Neural cell (in vitro differentiated cells): Measurements from ENCODE around the gene BZW1. TPM values are rescaled to one million over a fixed set of nuclear protein-coding genes. Genes with fewer than 3 reads are reported as not detected.

ENCODE experiments used
- H2AFZ ChIP-seq: fragments of 200-600, 300-800 bp; sonication (generic), shearing (Covaris generic); 2 replicates; pipeline ENCODE4 v1.6.0; 2014; ENCODE audit warnings: low read depth, mild to moderate bottlenecking, antibody characterized with exemption, low read length, moderate library complexity
- H3F3A ChIP-seq: fragments of 200-600 bp; shearing (Covaris generic); 2 replicates; pipeline ENCODE4 v1.6.1; 2016; ENCODE audit warnings: mild to moderate bottlenecking, moderate library complexity, mixed read lengths, antibody characterized with exemption, low read length; ENCODE audit not compliant: insufficient read depth, poor library complexity, severe bottlenecking
- H3K27ac ChIP-seq: fragments of 200-600, 300-800 bp; sonication (generic), shearing (Covaris generic); 2 replicates; pipeline ENCODE4 v1.5.1; 2014; ENCODE audit warnings: mild to moderate bottlenecking, low read length, moderate library complexity
- H3K27me3 ChIP-seq: fragments of 300-800, 200-600 bp; sonication (generic), shearing (Covaris generic); 2 replicates; pipeline ENCODE4 v1.6.0; 2014; ENCODE audit warnings: mild to moderate bottlenecking, low read depth, low read length, moderate library complexity; ENCODE audit not compliant: insufficient read depth
- H3K36me3 ChIP-seq: fragments of 300-800, 200-600 bp; sonication (generic), shearing (Covaris generic); 2 replicates; pipeline ENCODE4 v1.5.1; 2014; ENCODE audit warnings: mild to moderate bottlenecking, antibody characterized with exemption, low read length, moderate library complexity; ENCODE audit not compliant: insufficient read depth
- H3K4me2 ChIP-seq: fragments of 300-800, 200-600 bp; sonication (generic), shearing (Covaris generic); 2 replicates; pipeline ENCODE4 v1.6.0; 2014; ENCODE audit warnings: mild to moderate bottlenecking, low read length
- H3K4me3 ChIP-seq: fragments of 300-800, 200-600 bp; sonication (generic), shearing (Covaris generic); 2 replicates; pipeline ENCODE4 v1.5.1; 2014; ENCODE audit warnings: mild to moderate bottlenecking, low read length, moderate library complexity
- H3K79me2 ChIP-seq: fragments of 200-600 bp; shearing (Covaris generic); replicated peaks from 2 replicates; pipeline ENCODE4 v1.6.0; 2014; ENCODE audit warnings: mild to moderate bottlenecking, low read length, moderate library complexity; ENCODE audit not compliant: insufficient read depth
- H3K9ac ChIP-seq: fragments of 300-800, 200-600 bp; sonication (generic), shearing (Covaris generic); 2 replicates; pipeline ENCODE4 v1.6.1; 2016; ENCODE audit warnings: mild to moderate bottlenecking, low read length, mixed read lengths
- H3K9me2 ChIP-seq: fragments of 200-600 bp; shearing (Covaris generic); 2 replicates; pipeline ENCODE4 v1.6.1; 2016; ENCODE audit warnings: mild to moderate bottlenecking, low read length, mixed read lengths; ENCODE audit not compliant: insufficient read depth
- H3K9me3 ChIP-seq: fragments of 200-600, 300-800 bp; sonication (generic), shearing (Covaris generic); 2 replicates; pipeline ENCODE4 v1.6.1; 2016; ENCODE audit warnings: mild to moderate bottlenecking, mixed run types, low read length, moderate library complexity, mixed read lengths
- H4K20me1 ChIP-seq: fragments of 200-600 bp; shearing (Covaris generic); 2 replicates; pipeline ENCODE4 v1.6.1; 2016; ENCODE audit warnings: mild to moderate bottlenecking, mixed run types; ENCODE audit not compliant: insufficient read depth
- CTCF ChIP-seq: fragments of 450-650 bp; IDR thresholded peaks from 2 replicates; pipeline ENCODE4 v1.5.1; 2014; ENCODE audit warnings: antibody characterized with exemption, mild to moderate bottlenecking, moderate library complexity; ENCODE audit not compliant: poor library complexity, severe bottlenecking
- EP300 ChIP-seq: fragments of 450-650 bp; conservative IDR thresholded peaks from 2 replicates; pipeline ENCODE4 v1.6.1; 2014; ENCODE audit warnings: antibody characterized with exemption, mild to moderate bottlenecking, moderate library complexity; ENCODE audit not compliant: poor library complexity, severe bottlenecking
- EZH2 ChIP-seq: fragments of 200-600, 300-800 bp; shearing (Covaris generic), sonication (generic); IDR thresholded peaks from 2 replicates; pipeline ENCODE4 v1.6.1; 2014; ENCODE audit warnings: antibody characterized with exemption, low read length, borderline replicate concordance, mild to moderate bottlenecking; ENCODE audit not compliant: insufficient read depth, poor library complexity, severe bottlenecking
- MXI1 ChIP-seq: fragments of 450-650 bp; conservative IDR thresholded peaks from 2 replicates; pipeline ENCODE4 v1.6.1; 2014; ENCODE audit warnings: antibody characterized with exemption, mild to moderate bottlenecking; ENCODE audit not compliant: poor library complexity, severe bottlenecking
- POLR2AphosphoS5 ChIP-seq: IDR thresholded peaks from 2 replicates; pipeline ENCODE4 v1.6.1; 2012
- RAD21 ChIP-seq: fragments of 450-650 bp; conservative IDR thresholded peaks from 2 replicates; pipeline ENCODE4 v1.6.1; 2014; ENCODE audit warnings: antibody characterized with exemption, mild to moderate bottlenecking, moderate library complexity
- REST ChIP-seq: IDR thresholded peaks from 2 replicates; pipeline ENCODE4 v1.6.1; 2012; ENCODE audit warnings: borderline replicate concordance
- SMC3 ChIP-seq: fragments of 450-650 bp; conservative IDR thresholded peaks from 2 replicates; pipeline ENCODE4 v1.6.1; 2014; ENCODE audit warnings: antibody characterized with exemption, mild to moderate bottlenecking, moderate library complexity; ENCODE audit not compliant: poor library complexity
- TAF1 ChIP-seq: IDR thresholded peaks from 2 replicates; pipeline ENCODE4 v1.6.1; 2012; ENCODE audit warnings: low read depth
- polyA plus RNA-seq: library from polyadenylated mRNA; depleted of rRNA; stranded (reverse); fragments of >200 nt; gene quantifications from 2 replicates; pipeline ENCODE4 v1.2.3, GENCODE V29; 2014

Gene BZW1
- polyA plus RNA-seq, 1 donor from 2014 or later = 291 TPM

GRCh38 chr2:200781616-200782015 is 30.1 kb upstream of the BZW1 start:
- Histone ChIP-seq H3F3A (no peaks in the 10 kb centered on the region), H3K79me2 (no peaks in the 10 kb centered on the region), H3K4me2 (no peak overlapping the region), H3K27me3 (no peaks in the 10 kb centered on the region), H3K9me3 (no peaks in the 10 kb centered on the region), H4K20me1 (no peaks in the 10 kb centered on the region), H3K9me2 (no peaks in the 10 kb centered on the region), H3K36me3 (no peaks in the 10 kb centered on the region), H3K4me3 (no peak overlapping the region), H2AFZ (no peak overlapping the region), H3K27ac (no peak overlapping the region), H3K9ac (no peak overlapping the region)
- TF ChIP-seq EP300 (no peak), TAF1 (no peak), MXI1 (no peak), REST (no peak), CTCF (no peak), EZH2 (no peak), SMC3 (no peak), POLR2AphosphoS5 (no peak), RAD21 (no peak)

- no peak overlapping the region for H2AFZ ChIP-seq
- no peaks in the 10 kb centered on the region for H3F3A ChIP-seq
- no peak for TF ChIP-seq REST
- no peak for TF ChIP-seq EP300
- no peaks in the 10 kb centered on the region for H3K9me2 ChIP-seq
- H3K79me2 ChIP-seq = no peaks in the 10 kb centered on the region
- no peaks in the 10 kb centered on the region for H3K9me3 ChIP-seq
- no peaks in the 10 kb centered on the region for H3K36me3 ChIP-seq
- no peak overlapping the region for H3K9ac ChIP-seq
- H3K27me3 ChIP-seq = no peaks in the 10 kb centered on the region
- H4K20me1 ChIP-seq = no peaks in the 10 kb centered on the region
- no peak overlapping the region for H3K27ac ChIP-seq
- H3K4me3 ChIP-seq = no peak overlapping the region
- H3K4me2 ChIP-seq = no peak overlapping the region
Measured at GRCh38 chr2:200782251-200782650, 29.5 kb upstream of the BZW1 start.
